Astrocyte (in vitro differentiated cells and primary cell): Measurements from ENCODE around the gene GRIN2A.

Experiments
- EZH2 ChIP-seq: IDR thresholded peaks from 2 replicates; pipeline ENCODE4 v1.6.1; 2012; ENCODE audit warnings: mild to moderate bottlenecking, low read length, inconsistent platforms; ENCODE audit not compliant: insufficient read depth
- TF ChIP-seq, protein P1 (sequence below): IDR thresholded peaks from 2 replicates; pipeline ENCODE4 v1.5.1; 2011; ENCODE audit warnings: low read depth, mild to moderate bottlenecking, inconsistent platforms, low read length, moderate library complexity; ENCODE audit not compliant: insufficient read depth

DNA sequence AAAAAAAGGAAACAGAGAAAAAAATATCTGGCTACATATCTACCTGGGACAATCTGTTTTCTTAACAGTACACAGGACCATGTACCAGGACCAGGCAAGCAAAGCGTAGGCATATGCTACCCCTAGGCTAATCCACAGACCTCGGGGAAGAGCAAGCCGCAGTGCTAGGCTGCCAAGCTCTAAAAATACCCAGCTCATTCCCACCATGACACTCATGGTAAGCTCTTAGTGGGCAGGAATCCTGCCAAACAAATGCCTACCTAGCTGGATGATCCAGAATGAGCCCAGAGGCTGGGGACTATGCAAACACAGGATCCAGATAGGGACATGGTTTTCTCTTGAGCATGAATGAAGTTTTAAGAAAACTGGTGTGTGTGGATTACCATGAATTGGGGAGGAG, 95.6 kb downstream of the GRIN2A start:
- TF ChIP-seq, protein P1, sequence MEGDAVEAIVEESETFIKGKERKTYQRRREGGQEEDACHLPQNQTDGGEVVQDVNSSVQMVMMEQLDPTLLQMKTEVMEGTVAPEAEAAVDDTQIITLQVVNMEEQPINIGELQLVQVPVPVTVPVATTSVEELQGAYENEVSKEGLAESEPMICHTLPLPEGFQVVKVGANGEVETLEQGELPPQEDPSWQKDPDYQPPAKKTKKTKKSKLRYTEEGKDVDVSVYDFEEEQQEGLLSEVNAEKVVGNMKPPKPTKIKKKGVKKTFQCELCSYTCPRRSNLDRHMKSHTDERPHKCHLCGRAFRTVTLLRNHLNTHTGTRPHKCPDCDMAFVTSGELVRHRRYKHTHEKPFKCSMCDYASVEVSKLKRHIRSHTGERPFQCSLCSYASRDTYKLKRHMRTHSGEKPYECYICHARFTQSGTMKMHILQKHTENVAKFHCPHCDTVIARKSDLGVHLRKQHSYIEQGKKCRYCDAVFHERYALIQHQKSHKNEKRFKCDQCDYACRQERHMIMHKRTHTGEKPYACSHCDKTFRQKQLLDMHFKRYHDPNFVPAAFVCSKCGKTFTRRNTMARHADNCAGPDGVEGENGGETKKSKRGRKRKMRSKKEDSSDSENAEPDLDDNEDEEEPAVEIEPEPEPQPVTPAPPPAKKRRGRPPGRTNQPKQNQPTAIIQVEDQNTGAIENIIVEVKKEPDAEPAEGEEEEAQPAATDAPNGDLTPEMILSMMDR = no peak
- TF ChIP-seq EZH2 = no peak
